Endothelial cell of umbilical vein (primary cell): Measurements from ENCODE around the gene ANGPTL2. TPM values are rescaled to one million over a fixed set of nuclear protein-coding genes. Genes with fewer than 3 reads are reported as not detected.

ENCODE experiments used
- BruUV-seq: library from RNA; stranded (reverse); fragments of 400-500 nt; replicated peaks from 2 replicates; lab custom pipeline; 2021; lab: Mats Ljungman, UMichigan
- CTCF ChIA-PET: fragments of 300-600, 350-600 bp; sonication (Branson Sonifier 250); formaldehyde crosslinking; loops from one replicate; lab custom pipeline; 2021; ENCODE audit warnings: antibody characterized with exemption, inconsistent platforms; lab: Charles Lee
- POLR2A ChIA-PET: fragments of 300-600, 350-600 bp; sonication (Branson Sonifier 250); formaldehyde crosslinking; loops from one replicate; lab custom pipeline; 2021; ENCODE audit warnings: antibody characterized with exemption, inconsistent platforms; lab: Charles Lee
- DNase-seq: peaks from one replicate; pipeline ENCODE4 v3.0.0-alpha.2; 2011; ENCODE audit warnings: low read depth, low spot score
- FAIRE-seq: peaks from 2 replicates; lab custom pipeline; 2011; peaks lifted over from hg19 to GRCh38; lab: Jason Lieb, UNC
- H2AFZ ChIP-seq: 2 replicates; pipeline ENCODE4 v1.6.0; 2012; ENCODE audit warnings: low read depth, low read length, control low read depth, inconsistent platforms
- H3K27ac ChIP-seq: 2 replicates; pipeline ENCODE4 v1.5.1; 2011; ENCODE audit warnings: low read depth, mild to moderate bottlenecking, control low read depth, low read length, moderate library complexity; ENCODE audit not compliant: insufficient read depth
- H3K27me3 ChIP-seq, 2 experiments: 2 replicates each; pipeline versions ENCODE4 v1.6.0 to v1.6.1; 2011; ENCODE audit warnings: low read length in 2 of 2, mixed read lengths in 1 of 2; ENCODE audit not compliant: control insufficient read depth in 2 of 2, insufficient read depth in 2 of 2
- H3K36me3 ChIP-seq, 2 experiments: 2 replicates in 1 of 2; 3 replicates in 1 of 2; pipeline ENCODE4 v1.5.1; 2011; ENCODE audit warnings: low read length in 2 of 2, mild to moderate bottlenecking in 1 of 2, moderate library complexity in 1 of 2; ENCODE audit not compliant: control insufficient read depth in 2 of 2, insufficient read depth in 2 of 2; ENCODE audit errors: extremely low read depth in 1 of 2
- H3K4me1 ChIP-seq: 3 replicates; pipeline ENCODE4 v1.5.1; 2011; ENCODE audit warnings: mild to moderate bottlenecking, low read length; ENCODE audit not compliant: control insufficient read depth, insufficient read depth; ENCODE audit errors: extremely low read depth
- H3K4me2 ChIP-seq: 2 replicates; pipeline ENCODE4 v1.6.1; 2011; ENCODE audit warnings: low read length, control low read depth, mixed read lengths; ENCODE audit not compliant: insufficient read depth
- H3K4me3 ChIP-seq, 3 experiments: fragments of 200-600 bp in 1 of 3; sonication (generic), shearing (Covaris generic) in 1 of 3; replicated peaks in 1 of 3; 2 replicates each; pipeline ENCODE4 v1.5.1; 2011 to 2016; ENCODE audit warnings: control low read depth in 3 of 3, low read length in 3 of 3, mild to moderate bottlenecking in 2 of 3, inconsistent platforms in 1 of 3, low read depth in 1 of 3, moderate library complexity in 1 of 3; ENCODE audit not compliant: insufficient read depth in 1 of 3
- H3K79me2 ChIP-seq: 2 replicates; pipeline ENCODE4 v1.6.0; 2012; ENCODE audit warnings: low read length, inconsistent platforms; ENCODE audit not compliant: control insufficient read depth, insufficient read depth
- H3K9ac ChIP-seq: replicated peaks from 2 replicates; pipeline ENCODE3; 2011; ENCODE audit warnings: low read length, control low read depth; ENCODE audit not compliant: insufficient read depth; ENCODE audit errors: extremely low read depth
- H3K9me1 ChIP-seq: replicated peaks from 3 replicates; pipeline ENCODE4 v1.6.0; 2011; ENCODE audit warnings: mild to moderate bottlenecking, low read length; ENCODE audit not compliant: control insufficient read depth, insufficient read depth; ENCODE audit errors: extremely low read depth
- H3K9me3 ChIP-seq: replicated peaks from 2 replicates; pipeline ENCODE4 v1.5.1; 2012; ENCODE audit warnings: low read length, inconsistent platforms; ENCODE audit not compliant: control insufficient read depth, insufficient read depth
- H4K20me1 ChIP-seq: replicated peaks from 2 replicates; pipeline ENCODE3; 2011; ENCODE audit warnings: mild to moderate bottlenecking, low read length; ENCODE audit not compliant: control insufficient read depth, insufficient read depth; ENCODE audit errors: extremely low read depth
- CTCF ChIP-seq, 2 donors: IDR thresholded peaks; 1 replicate in 1 of 2; 2 replicates in 1 of 2; pipeline ENCODE4 v1.5.1; 2011; ENCODE audit warnings: low read length in 2 of 2, mild to moderate bottlenecking in 2 of 2, moderate library complexity in 2 of 2, control low read depth in 1 of 2, inconsistent platforms in 1 of 2, low read depth in 1 of 2; ENCODE audit not compliant: insufficient read depth in 1 of 2; ENCODE audit errors: extremely low read depth in 1 of 2
- EZH2 ChIP-seq: IDR thresholded peaks from 2 replicates; pipeline ENCODE4 v1.6.1; 2012; ENCODE audit warnings: borderline replicate concordance, low read depth, mild to moderate bottlenecking, moderate library complexity, low read length, inconsistent platforms; ENCODE audit not compliant: severe bottlenecking
- FOS ChIP-seq: IDR thresholded peaks from 2 replicates; pipeline ENCODE4 v1.6.1; 2011; ENCODE audit warnings: mild to moderate bottlenecking, low read length, moderate library complexity, borderline replicate concordance; ENCODE audit not compliant: insufficient read depth
- GATA2 ChIP-seq: IDR thresholded peaks from 2 replicates; pipeline ENCODE4 v1.7.0; 2011; ENCODE audit warnings: low read depth, mild to moderate bottlenecking, moderate library complexity, mixed read lengths, low read length; ENCODE audit not compliant: insufficient read length, insufficient read depth
- JUN ChIP-seq: IDR thresholded peaks from 2 replicates; pipeline ENCODE4 v1.6.1; 2011; ENCODE audit warnings: borderline replicate concordance, low read depth; ENCODE audit not compliant: insufficient read length, insufficient read depth
- MAX ChIP-seq: IDR thresholded peaks from 2 replicates; pipeline ENCODE4 v1.6.1; 2011; ENCODE audit not compliant: insufficient read depth, insufficient read length
- MYC ChIP-seq: IDR thresholded peaks from one replicate; pipeline ENCODE4 v1.6.1; 2011; ENCODE audit warnings: mild to moderate bottlenecking, low read depth, low read length
- POLR2A ChIP-seq: IDR thresholded peaks from 2 replicates; pipeline ENCODE4 v1.6.1; 2012; ENCODE audit warnings: low read depth, mild to moderate bottlenecking, control low read depth, low read length
- POLR2AphosphoS5 ChIP-seq: IDR thresholded peaks from 2 replicates; pipeline ENCODE4 v1.6.1; 2012; ENCODE audit warnings: low read depth, mild to moderate bottlenecking, control low read depth, low read length, moderate library complexity; ENCODE audit not compliant: insufficient read depth
- dilution Hi-C: fragments of 300-500 bp; cut with MboI; formaldehyde crosslinking; loops from one replicate; pipeline ENCODE4 v1.15.0; 2019; ENCODE audit warnings: low sequenced_read_pairs; ENCODE audit not compliant: extremely low pct_ligation_motif_present
- intact Hi-C: fragments of 100-400 bp; cut with micrococcal nuclease; formaldehyde crosslinking; loops from one replicate; pipeline ENCODE4 v1.10.0; 2022
- polyA plus RNA-seq, 4 experiments: library from polyadenylated mRNA; depleted of rRNA in 3 of 4; stranded (reverse) in 3 of 4; unstranded in 1 of 4; fragments of >200 nt; gene quantifications; 2 replicates each; pipeline versions ENCODE4 v1.2.1 to v1.2.3, GENCODE V29; 2011 to 2012; ENCODE audit warnings: missing spikeins in 1 of 4
- total RNA-seq: library from RNA; stranded (reverse); gene quantifications from 2 replicates; pipeline ENCODE4 v1.2.3, GENCODE V29; 2021

The ANGPTL2 gene
- total and polyA plus RNA-seq, 2 donors (not counting 3 experiments of a cell fraction or from before 2014, with no cell fraction given) = 15.1 to 24.5 TPM

GRCh38 chr9:127148014-127148413, 25.6 kb upstream of the ANGPTL2 start:
- Histone ChIP-seq H3K4me1 (no peaks in the 10 kb centered on the region), H3K4me3 (no peak overlapping the region), H3K9ac (no peak overlapping the region), H3K9me1 (no peaks in the 10 kb centered on the region), H2AFZ (no peak overlapping the region), H4K20me1 (no peaks in the 10 kb centered on the region), H3K9me3 (no peaks in the 10 kb centered on the region), H3K27me3 (peaks cover 2 to 5% of the 10 kb centered on the region in 2 experiments), H3K4me2 (no peak overlapping the region), H3K36me3 (no peaks in the 10 kb centered on the region), H3K79me2 (no peaks in the 10 kb centered on the region), H3K27ac (no peak overlapping the region)
- dilution Hi-C loops (no loop called here), intact Hi-C loops (no loop called here)
- no TSS peak for BruUV-seq
- POLR2A ChIA-PET = no interaction called here
- TF ChIP-seq FOS (no peak), POLR2A (no peak), CTCF (IDR thresholded peaks at IDR 0.05; ENCODE audit: extremely low read depth in 1 of 2, insufficient read depth in 1 of 2, low read depth in 1 of 2, low read length in 2 of 2) (no peak), MYC (no peak), JUN (no peak), EZH2 (no peak), POLR2AphosphoS5 (no peak), MAX (no peak), GATA2 (no peak)
- CTCF ChIA-PET = no interaction called here
- FAIRE-seq (no peak), DNase-seq (no peak)
